Measurements from ENCODE around the gene LYPD3.
"Not testable (repeated sequence)": the region's sequence is repeated elsewhere in the genome, so short reads cannot be mapped to it uniquely, and the experiment has no call there.

Gene LYPD3

GRCh38 chr19:43438291-43439031 lies 26.9 kb downstream of the LYPD3 start:
- no peak for DNase-seq (ENCODE audit: low read depth, low spot score)
- H3K27ac ChIP-seq, result peak overlapping the region; percentile 76

- no peak for DNase-seq (ENCODE audit: low read depth, low spot score)
- peak overlapping the region; percentile 76 for H3K27ac ChIP-seq
These were observed 27.7 kb downstream of the LYPD3 start for GRCh38 chr19:43437712-43438111.

GRCh38 chr19:43437284-43437683 lies 28.1 kb downstream of the LYPD3 start:
- H3K27ac ChIP-seq; DNase-seq (ENCODE audit: low read depth, low spot score): not testable (repeated sequence)

GRCh38 chr19:43435775-43436174 lies 29.6 kb downstream of the LYPD3 start:
- no peak for DNase-seq (ENCODE audit: low read depth, low spot score)

GRCh38 chr19:43433689-43434088 lies 31.7 kb downstream of the LYPD3 start:
- no peak for DNase-seq (ENCODE audit: low read depth, low spot score)
- no peak overlapping the region for H3K27ac ChIP-seq

More at GRCh38 chr19:43435775-43436174, 29.6 kb downstream of the LYPD3 start:
- H3K27ac ChIP-seq, result no peak overlapping the region

GRCh38 chr19:43433358-43433673 lies 32.1 kb downstream of the LYPD3 start:
- DNase-seq (ENCODE audit: low read depth, low spot score), result no peak
- no peak overlapping the region for H3K27ac ChIP-seq

GRCh38 chr19:43430976-43431375 lies 34.4 kb downstream of the LYPD3 start:
- DNase-seq (ENCODE audit: low read depth, low spot score), result no peak
- no peak overlapping the region for H3K27ac ChIP-seq

- no peak for DNase-seq (ENCODE audit: low read depth, low spot score)
- no peak overlapping the region for H3K27ac ChIP-seq
These were observed 35.2 kb downstream of the LYPD3 start for GRCh38 chr19:43430142-43430710.

- no peak for DNase-seq (ENCODE audit: low read depth, low spot score)
- no peak overlapping the region for H3K27ac ChIP-seq
These were observed 36.0 kb downstream of the LYPD3 start for GRCh38 chr19:43429395-43429794.

- DNase-seq (ENCODE audit: low read depth, low spot score), result no peak
- H3K27ac ChIP-seq, result no peak overlapping the region
These were observed 39.6 kb downstream of the LYPD3 start for GRCh38 chr19:43425567-43426392.

- no peak overlapping the region for H3K27ac ChIP-seq
- DNase-seq (ENCODE audit: low read depth, low spot score), result no peak
These were observed 41.6 kb downstream of the LYPD3 start for GRCh38 chr19:43423779-43424178.

GRCh38 chr19:43422689-43423066 lies 42.7 kb downstream of the LYPD3 start:
- DNase-seq (ENCODE audit: low read depth, low spot score), result no peak
- H3K27ac ChIP-seq, result no peak overlapping the region

- no peak overlapping the region for H3K27ac ChIP-seq
These were observed 43.3 kb downstream of the LYPD3 start for GRCh38 chr19:43422000-43422688.

GRCh38 chr19:43420954-43421353 lies 44.5 kb downstream of the LYPD3 start:
- no peak for DNase-seq (ENCODE audit: low read depth, low spot score)
- H3K27ac ChIP-seq, result no peak overlapping the region

More at GRCh38 chr19:43422000-43422688, 43.3 kb downstream of the LYPD3 start:
- DNase-seq (ENCODE audit: low read depth, low spot score), result no peak

- H3K27ac ChIP-seq, result no peak overlapping the region
- DNase-seq (ENCODE audit: low read depth, low spot score), result no peak
These were observed 48.3 kb downstream of the LYPD3 start for GRCh38 chr19:43416951-43417623.

GRCh38 chr19:43414554-43414953 lies 50.9 kb downstream of the LYPD3 start, which contains the start of gene TEX101:
TSS of gene TEX101 (plus strand) at chr19:43414890. CDS start at chr19:43415920, 1,030 bp downstream.
- H3K27ac ChIP-seq, result no peak within 1 kb of the TSS
- no peak for DNase-seq (ENCODE audit: low read depth, low spot score)

GRCh38 chr19:43412441-43412840 lies 53.0 kb downstream of the LYPD3 start:
- no peak overlapping the region for H3K27ac ChIP-seq
- no peak for DNase-seq (ENCODE audit: low read depth, low spot score)
